ENCODE data around the gene MAP7.
"Not testable (repeated sequence)": the region's sequence is repeated elsewhere in the genome, so short reads cannot be mapped to it uniquely, and the experiment has no call there.

Gene MAP7

GRCh38 chr6:136550330-136551071 is at the start of gene MAP7:
Gene MAP7, minus strand, starts transcription at chr6:136550422. Its CDS starts 14 bp downstream, at chr6:136550408.
- peak; percentile 75 for DNase-seq

DNA sequence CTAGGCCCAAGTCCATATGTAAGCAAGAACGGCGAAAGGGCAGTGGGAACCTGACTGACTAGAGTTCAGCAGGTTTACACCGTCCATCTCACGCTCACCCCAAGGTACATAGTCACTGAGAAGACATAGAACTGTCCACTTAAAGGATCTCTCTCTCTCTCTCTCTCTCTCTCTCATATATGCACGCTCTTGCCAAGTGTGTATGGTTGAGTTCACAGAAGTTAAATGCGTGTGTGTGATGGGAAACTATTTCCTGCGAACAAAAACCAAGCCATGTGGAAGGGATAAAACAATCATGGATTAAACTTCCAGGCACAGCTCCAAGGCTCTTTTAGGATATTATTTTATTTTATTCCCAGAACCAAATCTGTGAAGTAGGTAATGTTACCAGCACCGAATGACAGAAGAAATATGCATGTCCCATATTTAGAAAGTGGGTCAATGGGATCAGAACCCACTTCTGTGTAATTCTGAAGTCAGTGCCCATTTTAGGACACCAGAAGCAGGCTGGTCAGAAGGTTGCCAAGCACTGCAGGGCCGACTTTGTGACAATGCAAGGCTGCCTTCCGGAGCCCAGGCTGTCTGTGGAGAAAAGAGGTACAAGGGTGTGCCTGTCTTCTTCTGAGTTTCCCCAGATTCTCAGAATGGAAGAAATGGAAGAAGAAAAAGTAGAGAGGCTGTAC is 49.2 kb upstream of the MAP7 start:
- no peak for DNase-seq

DNA sequence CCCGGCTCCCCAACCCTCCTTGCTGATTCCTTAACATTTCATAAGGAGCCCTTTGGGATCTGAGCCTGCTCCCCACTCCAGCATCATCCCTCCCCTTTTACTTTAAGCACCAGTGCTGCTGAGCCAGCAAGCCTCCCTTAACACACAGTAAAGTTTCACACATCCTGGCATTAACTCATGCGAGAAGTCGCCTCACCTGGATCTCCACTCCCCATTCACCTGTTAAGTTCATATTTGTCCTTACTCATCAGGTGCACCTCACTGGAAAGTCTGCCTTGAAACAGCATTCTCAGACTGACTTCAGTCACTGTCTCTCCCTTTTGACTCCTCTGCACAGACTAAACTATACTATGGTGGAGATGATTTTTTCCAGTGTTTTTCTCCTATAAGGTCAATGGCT is 47.8 kb upstream of the MAP7 start:
- DNase-seq, result no peak

- no peak for DNase-seq
Observed at GRCh38 chr6:136594671-136595070, 44.4 kb upstream of the MAP7 start.

GRCh38 chr6:136593748-136594490 is 43.7 kb upstream of the MAP7 start:
- no peak for DNase-seq

DNA sequence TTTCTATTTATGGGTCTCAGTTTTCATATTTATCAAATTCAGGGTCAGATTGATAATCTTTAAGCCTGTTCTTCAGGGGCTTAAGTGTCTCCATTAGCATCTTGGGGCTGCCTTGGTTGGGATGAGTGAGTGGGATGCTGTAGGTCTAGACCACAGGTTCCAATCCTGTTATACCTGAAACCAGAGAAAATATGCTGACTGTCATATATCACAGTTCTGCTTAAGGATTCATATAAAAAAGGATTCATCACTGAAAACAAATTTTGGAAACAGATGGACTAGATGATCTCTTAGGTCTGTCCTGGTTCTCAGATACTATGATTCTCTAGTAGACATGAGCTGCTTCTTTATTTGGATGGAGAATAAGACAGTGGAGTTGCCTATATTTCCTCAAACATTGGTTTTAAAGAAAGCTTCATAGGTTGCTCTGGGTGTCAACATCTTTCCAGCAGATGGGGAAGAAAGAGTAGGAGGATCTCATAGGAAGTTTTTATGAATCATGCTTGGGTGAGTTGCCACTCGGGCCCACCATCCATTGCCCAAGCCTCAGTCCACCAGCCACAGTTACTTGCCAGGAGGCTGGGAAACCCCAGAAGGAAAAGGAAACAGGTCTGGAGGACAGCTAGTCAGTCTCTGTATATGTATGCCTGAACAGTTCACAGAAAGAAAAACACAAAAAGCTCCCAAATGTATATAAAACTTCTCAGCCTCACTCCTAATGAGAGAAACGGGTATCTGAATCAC is 42.9 kb upstream of the MAP7 start:
- DNase-seq, result no peak

GRCh38 chr6:136591617-136592016 is 41.4 kb upstream of the MAP7 start:
- no peak for DNase-seq

DNA sequence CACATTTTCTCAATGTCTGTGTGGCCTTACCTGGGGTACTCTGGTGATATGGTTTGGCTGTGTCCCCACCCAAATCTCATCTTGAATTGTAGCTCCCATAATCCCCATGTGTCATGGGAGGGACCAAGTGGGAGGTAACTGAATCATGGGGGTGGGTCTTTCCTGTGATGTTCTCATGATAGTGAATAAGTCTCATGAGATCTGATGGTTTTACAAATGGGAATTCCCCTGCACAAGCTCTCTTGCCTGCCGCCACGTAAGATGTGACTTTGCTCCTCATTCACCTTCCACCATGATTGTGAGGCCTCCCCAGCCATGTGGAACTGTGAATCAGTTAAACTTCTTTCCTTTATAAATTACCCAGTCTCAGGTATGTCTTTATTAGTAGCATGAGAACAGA is 40.6 kb upstream of the MAP7 start:
- DNase-seq, result not testable (repeated sequence)

- DNase-seq, result no peak
Observed at GRCh38 chr6:136587527-136587926, 37.3 kb upstream of the MAP7 start.

DNA sequence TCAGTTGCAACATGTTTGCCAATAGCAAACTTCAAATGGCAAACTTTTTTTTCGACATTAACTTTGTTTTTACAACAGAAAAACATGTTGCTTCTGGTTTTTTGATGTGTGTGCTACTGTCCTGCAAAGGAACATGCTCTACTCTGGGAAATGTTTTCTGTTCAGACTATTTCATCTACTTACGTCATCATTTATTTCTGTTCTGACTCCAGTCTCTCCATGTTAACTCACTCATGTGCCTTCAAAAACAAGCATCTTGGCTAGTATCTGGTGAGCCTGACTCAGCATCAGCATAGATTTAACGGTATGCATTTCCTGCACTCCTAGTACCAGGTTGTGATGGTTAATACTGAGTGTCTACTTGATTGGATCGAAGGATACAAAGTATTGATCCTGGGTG is 36.1 kb upstream of the MAP7 start:
- DNase-seq, result no peak

- not testable (repeated sequence) for DNase-seq
Observed at GRCh38 chr6:136585523-136585922, 35.3 kb upstream of the MAP7 start.

DNA sequence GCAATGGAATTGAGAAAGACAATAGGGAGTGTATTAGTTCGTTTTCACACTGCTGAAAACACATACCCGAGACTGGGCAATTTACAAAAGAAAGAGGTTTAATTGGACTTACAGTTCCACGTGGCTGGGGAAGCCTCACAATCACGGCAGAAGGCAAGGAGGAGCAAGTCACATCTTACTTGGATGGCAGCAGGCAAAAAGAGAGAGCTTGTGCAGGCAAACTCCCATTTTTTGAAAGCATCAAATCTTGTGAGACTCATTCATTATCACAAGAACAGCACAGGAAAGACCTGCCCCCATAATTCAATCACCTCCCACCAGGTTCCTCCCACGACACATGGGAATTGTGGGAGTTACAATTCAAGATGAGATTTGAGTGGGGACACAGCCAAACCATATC is 34.1 kb upstream of the MAP7 start:
- not testable (repeated sequence) for DNase-seq

- no peak for DNase-seq
Observed at GRCh38 chr6:136582711-136583471, 32.7 kb upstream of the MAP7 start.

- DNase-seq, result no peak
Observed at GRCh38 chr6:136579800-136580199, 29.6 kb upstream of the MAP7 start.

DNA sequence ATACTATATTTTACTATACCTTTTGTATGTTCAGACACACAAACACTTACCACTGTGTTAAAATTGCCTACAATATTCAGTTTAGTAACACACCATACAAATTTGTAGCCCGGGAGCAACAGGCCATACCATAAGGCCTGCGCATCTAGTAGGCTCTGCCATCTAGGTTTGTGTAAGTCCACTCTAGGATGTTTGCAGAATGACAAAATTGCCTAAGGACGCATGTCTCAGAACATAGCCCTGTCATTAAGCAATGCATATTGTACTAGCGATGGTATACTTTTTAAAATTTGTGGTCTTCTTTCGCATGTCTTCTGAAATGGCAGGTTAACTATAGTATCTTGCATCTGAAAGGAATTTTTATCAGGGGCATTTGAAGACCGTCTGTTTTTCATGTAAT is 26.6 kb upstream of the MAP7 start:
- DNase-seq, result no peak

- no peak for DNase-seq
Observed at GRCh38 chr6:136571496-136571895, 21.3 kb upstream of the MAP7 start.

DNA sequence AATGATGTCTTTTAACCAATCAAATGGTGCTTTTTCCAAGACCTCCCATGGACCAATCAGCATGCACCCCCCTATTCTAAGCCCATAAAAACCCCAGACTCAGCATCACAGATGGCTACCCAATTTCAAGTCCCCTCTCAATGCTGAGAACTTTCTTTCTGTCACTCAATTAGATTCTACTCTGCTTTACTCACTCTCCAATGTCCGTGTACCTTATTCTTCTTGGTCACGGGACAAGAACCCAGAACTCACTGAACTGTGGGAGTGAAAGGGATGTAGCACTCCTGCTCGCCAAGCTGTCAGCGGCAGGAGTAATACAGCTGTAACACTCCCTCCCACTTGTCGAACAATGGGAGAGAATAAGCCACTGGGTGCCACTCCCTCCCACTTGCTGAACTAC is 20.8 kb upstream of the MAP7 start:
- DNase-seq, result no peak

DNA sequence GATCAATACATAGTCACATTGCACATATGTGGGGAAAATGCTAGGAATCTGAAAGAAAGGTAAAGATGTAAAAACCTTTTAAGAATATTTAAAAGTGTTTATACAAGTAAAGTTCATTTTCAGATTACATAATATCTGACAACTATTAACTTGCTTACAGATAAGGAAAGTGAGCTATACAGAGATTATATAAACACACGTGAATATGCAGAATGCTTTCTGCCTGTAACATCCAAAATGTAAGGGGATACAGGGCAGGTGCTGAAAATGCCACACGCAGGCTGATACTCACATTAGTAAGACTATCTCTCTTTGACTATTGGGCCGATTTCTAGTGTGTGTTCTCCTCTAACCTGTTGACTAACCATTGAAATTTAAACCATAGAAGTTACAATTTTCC is 17.9 kb upstream of the MAP7 start:
- DNase-seq, result no peak

GRCh38 chr6:136567688-136568087 is 17.5 kb upstream of the MAP7 start:
- no peak for DNase-seq

DNA sequence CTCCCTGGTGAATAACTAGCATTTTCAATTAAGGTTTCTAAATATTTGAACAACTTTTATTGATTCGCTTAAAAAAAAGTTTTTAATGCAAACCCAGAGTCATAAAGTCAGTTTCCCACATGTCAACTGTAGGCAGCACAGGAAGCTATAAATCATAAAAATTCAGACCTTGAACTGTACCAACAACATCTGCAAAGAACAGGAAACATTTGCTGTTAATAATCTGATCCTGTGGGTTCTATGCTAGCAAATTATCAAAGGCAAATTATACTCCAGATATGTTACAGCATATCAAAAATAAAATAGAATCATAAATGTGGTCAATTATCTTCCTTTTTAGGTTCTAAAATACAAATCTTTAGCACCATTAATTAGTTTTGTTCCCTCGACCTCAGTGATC is 16.6 kb upstream of the MAP7 start:
- DNase-seq, result no peak

DNA sequence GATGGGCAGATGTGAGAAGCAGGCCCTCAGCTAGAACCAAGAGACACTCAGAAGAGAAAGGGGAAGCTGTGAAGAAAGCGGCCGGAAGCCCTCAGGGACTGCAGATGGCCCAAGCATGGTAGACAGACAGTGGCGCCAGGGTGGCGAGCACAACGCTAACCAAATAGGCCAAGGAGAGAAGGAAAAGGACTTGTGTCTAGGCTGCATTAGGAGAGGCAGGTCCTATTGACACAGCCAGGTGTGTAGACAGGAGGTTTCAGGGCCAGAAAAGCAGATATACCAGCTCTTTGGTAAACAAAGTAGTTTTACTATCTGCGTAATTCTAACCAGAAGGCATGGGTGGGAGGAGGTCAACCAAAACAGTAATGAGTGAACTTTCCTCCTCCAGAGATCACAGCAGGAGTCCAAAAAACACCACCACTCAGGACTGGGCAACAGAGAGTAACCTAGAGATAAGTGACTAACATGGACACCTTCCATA is 15.8 kb upstream of the MAP7 start:
- DNase-seq, result no peak

- no peak for DNase-seq
Observed at GRCh38 chr6:136564180-136564579, 14.0 kb upstream of the MAP7 start.
